GM10266 (cell line): ENCODE measurements around the gene CYB561.

Source experiments
- DNase-seq: peaks from one replicate; pipeline ENCODE4 v3.0.0; 2012; ENCODE audit errors: extremely low spot score
- CTCF ChIP-seq: IDR thresholded peaks from 2 replicates; pipeline ENCODE4 v1.5.1; 2012; ENCODE audit warnings: mild to moderate bottlenecking, low read depth; ENCODE audit not compliant: control insufficient read depth, insufficient read depth; ENCODE audit errors: missing control alignments

The CYB561 gene

GRCh38 chr17:63387656-63388340 is 58.3 kb downstream of the CYB561 start:
- DNase-seq, result no peak
- TF ChIP-seq CTCF, result no peak

GRCh38 chr17:63382826-63383225 is 63.3 kb downstream of the CYB561 start:
- TF ChIP-seq CTCF, result no peak

More at GRCh38 chr17:63382826-63383225, 63.3 kb downstream of the CYB561 start:
- DNase-seq, result no peak
